Colonic mucosa (tissue), 4 donors: ENCODE measurements around the gene ELMO1. TPM values are rescaled to one million over a fixed set of nuclear protein-coding genes. Genes with fewer than 3 reads are reported as not detected.

Source experiments
- DNase-seq: peaks from one replicate; pipeline ENCODE4 v3.0.0-alpha.2; 2020
- H3K27ac ChIP-seq: fragments of 200-600 bp; one replicate; pipeline ENCODE4 v1.8.0; 2021
- H3K27me3 ChIP-seq: fragments of 200-600 bp; one replicate; pipeline ENCODE4 v1.8.0; 2021
- H3K36me3 ChIP-seq: fragments of 200-600 bp; one replicate; pipeline ENCODE4 v1.8.0; 2021
- H3K4me1 ChIP-seq: fragments of 200-600 bp; one replicate; pipeline ENCODE4 v1.8.0; 2021; ENCODE audit warnings: mild to moderate bottlenecking
- H3K4me3 ChIP-seq: fragments of 200-600 bp; one replicate; pipeline ENCODE4 v1.8.0; 2021
- H3K9ac ChIP-seq, 2 donors: one replicate each; pipeline ENCODE4 v1.7.0; 2013; ENCODE audit warnings: control low read depth in 2 of 2, low read depth in 2 of 2, low read length in 2 of 2
- H3K9me3 ChIP-seq: fragments of 200-600 bp; one replicate; pipeline ENCODE4 v1.8.0; 2021
- CTCF ChIP-seq: fragments of 200-600 bp; IDR thresholded peaks from one replicate; pipeline ENCODE4 v1.8.0; 2022; ENCODE audit warnings: antibody characterized with exemption, mild to moderate bottlenecking
- intact Hi-C: fragments of 100-400 bp; cut with DNase I; formaldehyde crosslinking; loops from one replicate; pipeline ENCODE4 v1.14.1; 2022
- total RNA-seq, 2 donors: library from RNA; stranded (reverse); fragmentation: NEBNext Ultra II Directional in 1 of 2; extraction: Animal tissue kit (Norgen Biotek cat#: 25700) in 1 of 2; gene quantifications; one replicate each; pipeline ENCODE4 v1.2.1, GENCODE V29; 2021
- donor health status: healthy.
- donor health status: DM: no; HTN: no; CAD: no.
- donor health status: DM: no; HTN: no; CAD: no.

The ELMO1 gene
- total RNA-seq, 2 donors from 2014 or later, result 4.2 to 4.7 TPM

DNA sequence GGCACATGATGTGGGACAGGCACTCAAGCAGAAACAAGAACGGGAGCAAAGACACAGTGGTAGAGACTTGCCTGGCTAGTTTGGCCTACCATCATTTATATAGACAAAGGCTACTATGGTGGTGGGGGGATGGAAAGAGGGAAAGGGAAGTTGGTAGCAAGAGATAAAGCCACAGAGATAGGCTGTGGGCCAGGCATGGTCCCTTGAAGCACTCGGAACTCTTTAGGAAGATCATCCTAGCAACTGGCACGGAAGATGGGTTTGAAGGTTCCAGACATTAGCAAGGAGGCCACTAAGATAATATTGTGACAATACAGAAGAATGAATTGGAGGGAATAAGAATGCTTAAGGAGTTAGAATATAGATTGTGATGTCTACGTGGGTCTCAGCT is 319.6 kb downstream of the ELMO1 start:
- Histone ChIP-seq H3K4me3 (no peak overlapping the region), H3K9ac (no peak overlapping the region), H3K27me3 (no peaks in the 10 kb centered on the region), H3K36me3 (no peaks in the 10 kb centered on the region), H3K27ac (no peak overlapping the region), H3K9me3 (no peaks in the 10 kb centered on the region), H3K4me1 (no peaks in the 10 kb centered on the region)
- intact Hi-C loops, result no loop called here
- no peak for DNase-seq
- no peak for TF ChIP-seq CTCF

- Histone ChIP-seq H3K36me3 (no peaks in the 10 kb centered on the region), H3K27ac (no peak overlapping the region), H3K9ac (no peak overlapping the region)
Observed at GRCh38 chr7:37128327-37129034, 320.2 kb downstream of the ELMO1 start.

DNA sequence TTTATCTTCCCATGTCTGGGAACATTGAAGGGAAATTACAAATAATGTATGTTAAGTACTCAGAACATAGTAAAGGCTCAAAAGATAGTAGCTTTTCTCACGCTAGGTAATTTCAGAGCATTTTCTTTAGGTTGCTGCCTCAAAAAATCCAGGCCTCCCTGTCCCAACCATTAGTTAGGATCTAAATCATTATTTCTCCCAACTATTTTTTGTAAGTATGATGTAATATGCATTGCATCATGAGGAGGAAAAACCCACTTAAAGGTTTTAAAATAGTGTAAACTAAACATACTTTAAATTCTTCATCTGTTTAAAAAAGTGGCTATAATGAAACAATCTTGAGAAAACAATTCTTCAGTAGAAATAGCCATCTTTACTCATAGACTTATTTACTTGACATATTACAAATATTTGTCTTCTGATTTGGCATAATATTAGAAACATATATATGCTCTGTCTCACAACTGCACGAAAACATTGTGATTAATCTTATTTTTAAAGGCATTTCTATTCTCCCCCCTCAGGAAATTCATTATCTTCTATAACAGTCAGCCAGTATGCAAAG is 329.3 kb downstream of the ELMO1 start:
- DNase-seq, result no peak
- Histone ChIP-seq H3K4me3 (no peak overlapping the region), H3K9ac (no peak overlapping the region), H3K36me3 (no peaks in the 10 kb centered on the region), H3K27ac (no peak overlapping the region), H3K9me3 (no peaks in the 10 kb centered on the region), H3K27me3 (no peaks in the 10 kb centered on the region), H3K4me1 (no peaks in the 10 kb centered on the region)
- no peak for TF ChIP-seq CTCF
- intact Hi-C loops, result no loop called here

More at GRCh38 chr7:37128327-37129034, 320.2 kb downstream of the ELMO1 start:
- no peaks in the 10 kb centered on the region for H3K9me3 ChIP-seq
- DNase-seq, result no peak
- no peak for TF ChIP-seq CTCF
- no peaks in the 10 kb centered on the region for H3K4me1 ChIP-seq
- no peak overlapping the region for H3K4me3 ChIP-seq
- H3K27me3 ChIP-seq, result no peaks in the 10 kb centered on the region
- intact Hi-C loops, result no loop called here

- no peak overlapping the region for H3K27ac ChIP-seq
- no peaks in the 10 kb centered on the region for H3K27me3 ChIP-seq
- H3K9me3 ChIP-seq, result no peaks in the 10 kb centered on the region
- TF ChIP-seq CTCF, result no peak
- no peaks in the 10 kb centered on the region for H3K36me3 ChIP-seq
- no peak for DNase-seq
- no peak overlapping the region for H3K4me3 ChIP-seq
- intact Hi-C loops, result no loop called here
- H3K9ac ChIP-seq, result no peak overlapping the region
- no peaks in the 10 kb centered on the region for H3K4me1 ChIP-seq
Observed at GRCh38 chr7:37118004-37118403, 330.7 kb downstream of the ELMO1 start.

DNA sequence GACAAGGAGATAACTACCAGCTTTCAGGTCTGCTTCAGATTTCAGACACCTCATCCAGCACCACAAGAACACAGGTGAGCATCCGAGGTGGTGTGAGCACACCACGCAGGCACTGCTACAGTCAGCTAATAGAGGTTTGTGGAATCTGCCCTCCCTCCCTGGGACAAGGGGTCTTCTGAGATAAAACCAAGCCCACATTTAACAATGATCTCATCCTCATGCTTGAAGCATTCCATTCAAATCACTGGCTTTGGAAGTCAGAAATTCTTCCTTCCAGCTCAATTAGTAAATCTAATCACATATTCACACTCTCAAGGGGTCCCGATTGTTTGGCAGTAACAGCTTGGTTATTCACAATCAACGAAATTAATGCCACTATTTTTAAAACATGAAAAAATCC is 331.4 kb downstream of the ELMO1 start:
- no peaks in the 10 kb centered on the region for H3K36me3 ChIP-seq
- TF ChIP-seq CTCF, result no peak
- H3K4me1 ChIP-seq, result no peaks in the 10 kb centered on the region
- intact Hi-C loops, result no loop called here
- no peaks in the 10 kb centered on the region for H3K9me3 ChIP-seq
- H3K27me3 ChIP-seq, result no peaks in the 10 kb centered on the region
- no peak overlapping the region for H3K9ac ChIP-seq
- no peak overlapping the region for H3K27ac ChIP-seq
- DNase-seq, result no peak
- no peak overlapping the region for H3K4me3 ChIP-seq
